ENCODE data around the gene INO80. TPM values are rescaled to one million over a fixed set of nuclear protein-coding genes. Genes with fewer than 3 reads are reported as not detected.
A peak's percentile ranks its signal among the peaks of the same experiment; 100 is the strongest.

Gene INO80, protein sequence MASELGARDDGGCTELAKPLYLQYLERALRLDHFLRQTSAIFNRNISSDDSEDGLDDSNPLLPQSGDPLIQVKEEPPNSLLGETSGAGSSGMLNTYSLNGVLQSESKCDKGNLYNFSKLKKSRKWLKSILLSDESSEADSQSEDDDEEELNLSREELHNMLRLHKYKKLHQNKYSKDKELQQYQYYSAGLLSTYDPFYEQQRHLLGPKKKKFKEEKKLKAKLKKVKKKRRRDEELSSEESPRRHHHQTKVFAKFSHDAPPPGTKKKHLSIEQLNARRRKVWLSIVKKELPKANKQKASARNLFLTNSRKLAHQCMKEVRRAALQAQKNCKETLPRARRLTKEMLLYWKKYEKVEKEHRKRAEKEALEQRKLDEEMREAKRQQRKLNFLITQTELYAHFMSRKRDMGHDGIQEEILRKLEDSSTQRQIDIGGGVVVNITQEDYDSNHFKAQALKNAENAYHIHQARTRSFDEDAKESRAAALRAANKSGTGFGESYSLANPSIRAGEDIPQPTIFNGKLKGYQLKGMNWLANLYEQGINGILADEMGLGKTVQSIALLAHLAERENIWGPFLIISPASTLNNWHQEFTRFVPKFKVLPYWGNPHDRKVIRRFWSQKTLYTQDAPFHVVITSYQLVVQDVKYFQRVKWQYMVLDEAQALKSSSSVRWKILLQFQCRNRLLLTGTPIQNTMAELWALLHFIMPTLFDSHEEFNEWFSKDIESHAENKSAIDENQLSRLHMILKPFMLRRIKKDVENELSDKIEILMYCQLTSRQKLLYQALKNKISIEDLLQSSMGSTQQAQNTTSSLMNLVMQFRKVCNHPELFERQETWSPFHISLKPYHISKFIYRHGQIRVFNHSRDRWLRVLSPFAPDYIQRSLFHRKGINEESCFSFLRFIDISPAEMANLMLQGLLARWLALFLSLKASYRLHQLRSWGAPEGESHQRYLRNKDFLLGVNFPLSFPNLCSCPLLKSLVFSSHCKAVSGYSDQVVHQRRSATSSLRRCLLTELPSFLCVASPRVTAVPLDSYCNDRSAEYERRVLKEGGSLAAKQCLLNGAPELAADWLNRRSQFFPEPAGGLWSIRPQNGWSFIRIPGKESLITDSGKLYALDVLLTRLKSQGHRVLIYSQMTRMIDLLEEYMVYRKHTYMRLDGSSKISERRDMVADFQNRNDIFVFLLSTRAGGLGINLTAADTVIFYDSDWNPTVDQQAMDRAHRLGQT (N-terminal part only)
- 8.4 TPM for polyA plus RNA-seq (2013, experiment 1 of 2)
- 8.1 TPM for polyA plus RNA-seq (2013, experiment 2 of 2)

DNA sequence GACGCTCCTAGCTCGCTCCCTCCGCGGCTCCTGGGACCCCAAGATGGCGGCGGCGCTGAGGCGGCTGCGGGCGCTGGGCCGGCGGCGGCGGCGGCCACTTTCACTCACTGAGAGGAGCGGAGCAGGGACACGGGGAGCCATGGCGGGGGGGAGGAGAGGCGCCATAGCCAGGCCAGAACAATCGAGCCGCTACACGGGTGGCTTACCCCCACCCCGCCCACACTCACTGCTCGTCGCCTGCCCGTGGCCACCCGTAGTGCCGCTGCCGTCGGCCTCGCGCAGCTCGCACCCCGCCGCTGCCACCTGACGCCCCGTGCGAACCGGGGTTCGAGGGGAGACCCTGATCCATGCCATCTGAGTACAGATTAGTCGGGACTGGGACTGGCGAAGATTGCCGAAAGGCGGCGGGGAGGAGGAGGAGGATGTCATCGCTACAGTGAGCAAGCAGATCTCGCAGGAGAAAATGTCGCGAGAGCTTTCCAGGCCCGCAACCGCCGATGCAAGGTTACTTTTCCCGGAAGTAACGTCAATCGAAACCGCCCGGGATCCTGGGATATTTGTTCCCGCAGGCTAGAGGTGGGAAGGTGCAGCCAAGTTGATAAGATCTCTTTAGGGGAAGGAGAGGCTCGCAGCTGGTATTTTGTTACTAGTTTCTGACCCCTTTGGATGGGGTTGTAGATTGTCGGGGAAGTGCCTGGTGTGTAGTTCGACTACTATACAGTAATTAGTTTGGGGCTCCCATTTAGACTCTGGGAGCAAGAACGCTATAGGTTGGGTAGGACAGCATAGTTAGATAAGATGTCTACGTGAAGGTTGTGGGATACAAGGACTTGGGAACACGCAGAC, at the start of gene INO80:
Gene INO80 (minus strand): TSS at position 165 of the 846 bp plus-strand sequence. CDS start 19,970 bp downstream, outside the sequence.
- H2AK5ac ChIP-seq (ENCODE audit: low read length, severe bottlenecking): peak within 1 kb of the TSS; percentile 97
- H2BK5ac ChIP-seq (ENCODE audit: low read depth, low read length, poor library complexity, severe bottlenecking): peak within 1 kb of the TSS; percentile 99
- peak within 1 kb of the TSS; percentile 94 for H3K9ac ChIP-seq (ENCODE audit: low read length)
- H3K14ac ChIP-seq (ENCODE audit: low read length in 2 of 2): peak within 1 kb of the TSS in 1 of 2 experiments; percentile 100
- H3K4me3 ChIP-seq (ENCODE audit: insufficient read depth in 1 of 2, low read depth in 1 of 2, low read length in 2 of 2): peak within 1 kb of the TSS; percentile 83 to 100
- peak within 1 kb of the TSS; percentile 98 to 100 for H3K4ac ChIP-seq (ENCODE audit: low read depth in 1 of 2, low read length in 2 of 2)
- H2AFZ ChIP-seq (ENCODE audit: low read depth, low read length): peak within 1 kb of the TSS; percentile 98
- DNase-seq: peak; percentile 99
- peak within 1 kb of the TSS; percentile 100 for H4K91ac ChIP-seq (ENCODE audit: low read length)
- H2BK12ac ChIP-seq (ENCODE audit: low read length in 2 of 2): peak within 1 kb of the TSS; percentile 79 to 97
- peak within 1 kb of the TSS; percentile 98 for H2BK15ac ChIP-seq (ENCODE audit: low read depth, poor library complexity, severe bottlenecking)
- H3K23ac ChIP-seq (ENCODE audit: low read length in 2 of 2): peak within 1 kb of the TSS; percentile 92 to 99
- H3K4me1 ChIP-seq (ENCODE audit: control insufficient read depth, insufficient read depth, low read depth, low read length): peaks cover 6% of the 10 kb centered on the region
- peak within 1 kb of the TSS; percentile 91 for H3K27ac ChIP-seq (ENCODE audit: low read length, poor library complexity, severe bottlenecking)
- no peaks in the 10 kb centered on the region for H3K9me3 ChIP-seq (ENCODE audit: control insufficient read depth, low read length)
- peaks cover 0 to 5% of the 10 kb centered on the region in 2 experiments for H3K36me3 ChIP-seq (ENCODE audit: control insufficient read depth in 1 of 2, insufficient read depth in 2 of 2, low read depth in 1 of 2, low read length in 2 of 2)
- H4K8ac ChIP-seq (ENCODE audit: low read length): peak within 1 kb of the TSS; percentile 100
- 1% methylated on average over 55 of the region's 64 CpGs for WGBS
- no peaks in the 10 kb centered on the region for H3K27me3 ChIP-seq (ENCODE audit: control insufficient read depth in 1 of 2, insufficient read depth in 1 of 2, low read length in 2 of 2)
- peak within 1 kb of the TSS; percentile 72 for H3K4me2 ChIP-seq (ENCODE audit: low read length, poor library complexity, severe bottlenecking)
- peak within 1 kb of the TSS; percentile 100 for H2BK120ac ChIP-seq (ENCODE audit: low read depth, low read length)
- H3K18ac ChIP-seq (ENCODE audit: low read depth in 1 of 2, low read length in 2 of 2): peak within 1 kb of the TSS; percentile 100
- H3K79me1 ChIP-seq (replicated peaks; ENCODE audit: low read length, poor library complexity, severe bottlenecking): peaks cover 7% of the 10 kb centered on the region

DNA sequence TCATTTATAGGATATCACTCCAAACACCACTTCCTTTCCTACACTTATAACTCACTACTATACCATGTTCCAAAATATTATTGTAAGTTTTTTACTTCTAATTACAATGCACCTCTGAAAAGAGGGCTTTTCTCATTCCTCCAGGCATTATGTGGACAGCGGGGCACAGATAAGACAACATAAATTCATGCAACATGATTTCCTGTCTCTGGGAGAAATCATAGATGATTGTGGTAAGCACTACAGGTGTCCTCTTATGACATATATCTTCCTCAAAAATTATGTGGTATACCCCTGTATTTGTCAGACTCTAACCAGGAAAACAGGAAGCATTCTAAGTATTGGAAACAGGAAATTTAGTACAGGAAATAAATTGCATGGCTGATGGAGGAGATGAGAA, 45.7 kb upstream of the INO80 start:
- Histone ChIP-seq H3K79me1 (replicated peaks; ENCODE audit: low read length, poor library complexity, severe bottlenecking) (no peaks in the 10 kb centered on the region), H4K91ac (ENCODE audit: low read length) (no peak overlapping the region), H3K23ac (ENCODE audit: low read length in 2 of 2) (no peak overlapping the region), H3K18ac (ENCODE audit: low read depth in 1 of 2, low read length in 2 of 2) (no peak overlapping the region), H2BK120ac (ENCODE audit: low read depth, low read length) (no peak overlapping the region), H3K9ac (ENCODE audit: low read length) (no peak overlapping the region), H3K4ac (ENCODE audit: low read depth in 1 of 2, low read length in 2 of 2) (no peak overlapping the region), H3K36me3 (ENCODE audit: control insufficient read depth in 1 of 2, insufficient read depth in 2 of 2, low read depth in 1 of 2, low read length in 2 of 2) (no peaks in the 10 kb centered on the region), H2AFZ (ENCODE audit: low read depth, low read length) (no peak overlapping the region), H3K27ac (ENCODE audit: low read length, poor library complexity, severe bottlenecking) (no peak overlapping the region), H3K9me3 (ENCODE audit: control insufficient read depth, low read length) (no peaks in the 10 kb centered on the region), H2BK12ac (ENCODE audit: low read length in 2 of 2) (no peak overlapping the region), H3K14ac (ENCODE audit: low read length in 2 of 2) (no peak overlapping the region), H3K4me3 (ENCODE audit: insufficient read depth in 1 of 2, low read depth in 1 of 2, low read length in 2 of 2) (no peak overlapping the region), H3K4me1 (ENCODE audit: control insufficient read depth, insufficient read depth, low read depth, low read length) (peaks cover 3% of the 10 kb centered on the region), H2AK5ac (ENCODE audit: low read length, severe bottlenecking) (no peak overlapping the region), H2BK5ac (ENCODE audit: low read depth, low read length, poor library complexity, severe bottlenecking) (no peak overlapping the region), H4K8ac (ENCODE audit: low read length) (no peak overlapping the region), H3K27me3 (ENCODE audit: control insufficient read depth in 1 of 2, insufficient read depth in 1 of 2, low read length in 2 of 2) (no peaks in the 10 kb centered on the region), H3K4me2 (ENCODE audit: low read length, poor library complexity, severe bottlenecking) (no peak overlapping the region), H2BK15ac (ENCODE audit: low read depth, poor library complexity, severe bottlenecking) (no peak overlapping the region)
- WGBS: no CpG with 5 or more reads among the region's 1 CpG
- no peak for DNase-seq

DNA sequence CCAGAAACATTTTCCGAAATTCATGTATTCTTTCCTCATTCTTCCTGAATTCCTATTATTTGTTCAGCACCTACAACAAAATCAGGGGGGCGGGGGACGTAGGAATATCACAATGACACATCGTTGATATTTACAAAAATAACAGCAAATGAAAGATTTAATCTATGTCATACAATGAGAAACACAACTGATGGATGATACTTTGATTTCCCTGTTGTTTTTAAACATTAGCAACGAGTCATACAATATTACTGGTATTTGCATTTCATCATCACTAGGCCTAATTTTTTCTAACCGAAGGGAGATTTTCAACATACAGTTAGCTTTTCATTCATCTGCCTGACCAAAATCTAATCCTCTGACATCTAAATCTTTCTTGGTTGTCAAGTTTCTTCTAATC, 45.3 kb upstream of the INO80 start:
- H2BK12ac ChIP-seq (ENCODE audit: low read length in 2 of 2): no peak overlapping the region
- H2BK15ac ChIP-seq (ENCODE audit: low read depth, poor library complexity, severe bottlenecking): no peak overlapping the region
- no peak overlapping the region for H3K14ac ChIP-seq (ENCODE audit: low read length in 2 of 2)
- H3K79me1 ChIP-seq (replicated peaks; ENCODE audit: low read length, poor library complexity, severe bottlenecking): no peaks in the 10 kb centered on the region
- no peak overlapping the region for H4K91ac ChIP-seq (ENCODE audit: low read length)
- H3K18ac ChIP-seq (ENCODE audit: low read depth in 1 of 2, low read length in 2 of 2): no peak overlapping the region
- H2BK120ac ChIP-seq (ENCODE audit: low read depth, low read length): no peak overlapping the region
- no peaks in the 10 kb centered on the region for H3K36me3 ChIP-seq (ENCODE audit: control insufficient read depth in 1 of 2, insufficient read depth in 2 of 2, low read depth in 1 of 2, low read length in 2 of 2)
- no peak overlapping the region for H3K9ac ChIP-seq (ENCODE audit: low read length)
- H2AK5ac ChIP-seq (ENCODE audit: low read length, severe bottlenecking): no peak overlapping the region
- WGBS: 78% methylated on average over 3 of the region's 6 CpGs
- H3K9me3 ChIP-seq (ENCODE audit: control insufficient read depth, low read length): no peaks in the 10 kb centered on the region
- no peak overlapping the region for H4K8ac ChIP-seq (ENCODE audit: low read length)
- DNase-seq: peak; percentile 4
- H3K4me2 ChIP-seq (ENCODE audit: low read length, poor library complexity, severe bottlenecking): no peak overlapping the region
- H2BK5ac ChIP-seq (ENCODE audit: low read depth, low read length, poor library complexity, severe bottlenecking): no peak overlapping the region
- H3K4ac ChIP-seq (ENCODE audit: low read depth in 1 of 2, low read length in 2 of 2): no peak overlapping the region
- no peak overlapping the region for H3K23ac ChIP-seq (ENCODE audit: low read length in 2 of 2)
- H3K27me3 ChIP-seq (ENCODE audit: control insufficient read depth in 1 of 2, insufficient read depth in 1 of 2, low read length in 2 of 2): no peaks in the 10 kb centered on the region
- no peak overlapping the region for H2AFZ ChIP-seq (ENCODE audit: low read depth, low read length)
- no peak overlapping the region for H3K27ac ChIP-seq (ENCODE audit: low read length, poor library complexity, severe bottlenecking)
- H3K4me1 ChIP-seq (ENCODE audit: control insufficient read depth, insufficient read depth, low read depth, low read length): peaks cover 3% of the 10 kb centered on the region
- no peak overlapping the region for H3K4me3 ChIP-seq (ENCODE audit: insufficient read depth in 1 of 2, low read depth in 1 of 2, low read length in 2 of 2)
